GM23338 (cell line): ENCODE data around the gene TPCN2. TPM values are rescaled to one million over a fixed set of nuclear protein-coding genes. Genes with fewer than 3 reads are reported as not detected.

ENCODE experiments used
- ATAC-seq: fragments of 200-7000 bp; cut with Tn5 transposase; 3 replicates; pipeline ENCODE4 v1.9.1; 2020
- DNase-seq: peaks from one replicate; pipeline ENCODE4 v3.0.0-alpha.2; 2015; ENCODE audit warnings: low spot score
- H2AFZ ChIP-seq: fragments of 200-600 bp; sonication (generic); 2 replicates; pipeline ENCODE4 v1.8.0; 2016; ENCODE audit warnings: antibody characterized with exemption, mild to moderate bottlenecking, moderate library complexity
- H3F3A ChIP-seq: fragments of 200-600 bp; sonication (generic); replicated peaks from 2 replicates; pipeline ENCODE4 v1.8.0; 2017; ENCODE audit warnings: antibody characterized with exemption, mixed run types, low read depth
- H3K27ac ChIP-seq: fragments of 200-600 bp; sonication (generic); 2 replicates; pipeline ENCODE4 v1.6.1; 2016; ENCODE audit warnings: low read depth
- H3K27me3 ChIP-seq: fragments of 200-600 bp; sonication (generic); 2 replicates; pipeline ENCODE4 v1.8.0; 2016; ENCODE audit warnings: mild to moderate bottlenecking, mixed run types, moderate library complexity; ENCODE audit not compliant: insufficient read depth
- H3K36me3 ChIP-seq: fragments of 200-600 bp; sonication (generic); 2 replicates; pipeline ENCODE4 v1.8.0; 2016; ENCODE audit warnings: mild to moderate bottlenecking; ENCODE audit not compliant: insufficient read depth
- H3K4me1 ChIP-seq: fragments of 200-600 bp; sonication (generic); 2 replicates; pipeline ENCODE4 v1.8.0; 2016; ENCODE audit warnings: mild to moderate bottlenecking, moderate library complexity; ENCODE audit not compliant: insufficient read depth
- H3K4me2 ChIP-seq: fragments of 200-600 bp; sonication (generic); 2 replicates; pipeline ENCODE4 v1.7.1; 2017; ENCODE audit warnings: mixed run types
- H3K4me3 ChIP-seq: fragments of 200-600 bp; sonication (generic); 2 replicates; pipeline ENCODE4 v1.6.1; 2016; ENCODE audit warnings: mixed run types
- H3K79me2 ChIP-seq: fragments of 200-600 bp; sonication (generic); replicated peaks from 2 replicates; pipeline ENCODE4 v1.8.0; 2017; ENCODE audit warnings: mild to moderate bottlenecking; ENCODE audit not compliant: insufficient read depth
- H3K9me2 ChIP-seq: fragments of 200-600 bp; sonication (generic); 2 replicates; pipeline ENCODE4 v1.8.0; 2017; ENCODE audit not compliant: insufficient read depth
- H4K20me1 ChIP-seq: fragments of 200-600 bp; sonication (generic); replicated peaks from 2 replicates; pipeline ENCODE4 v1.8.0; 2017; ENCODE audit warnings: mild to moderate bottlenecking; ENCODE audit not compliant: insufficient read depth
- H3K27ac Mint-ChIP-seq: 2 replicates; pipeline ENCODE4 v1.8.0; 2020; ENCODE audit warnings: inconsistent platforms, mild to moderate bottlenecking, moderate library complexity, mixed read lengths
- H3K27me3 Mint-ChIP-seq: 3 replicates; pipeline ENCODE4 v1.8.0; 2022; ENCODE audit warnings: low read depth, mild to moderate bottlenecking, moderate library complexity, mixed read lengths, inconsistent platforms; ENCODE audit not compliant: insufficient read depth, poor library complexity
- H3K36me3 Mint-ChIP-seq: 3 replicates; pipeline ENCODE4 v1.8.0; 2021; ENCODE audit warnings: low read depth, mild to moderate bottlenecking, inconsistent platforms, moderate library complexity, mixed read lengths
- H3K4me1 Mint-ChIP-seq: 3 replicates; pipeline ENCODE4 v1.8.0; 2020; ENCODE audit warnings: mild to moderate bottlenecking, inconsistent platforms, mixed read lengths
- H3K4me3 Mint-ChIP-seq: 3 replicates; pipeline ENCODE4 v1.8.0; 2021; ENCODE audit warnings: moderate library complexity, mild to moderate bottlenecking, inconsistent platforms, mixed read lengths
- H3K9me3 Mint-ChIP-seq: 3 replicates; pipeline ENCODE4 v1.8.0; 2020; ENCODE audit warnings: moderate library complexity, mild to moderate bottlenecking, inconsistent platforms, mixed read lengths
- CREB1 ChIP-seq: fragments of 250-450 bp; sonication (Bioruptor Pico); IDR thresholded peaks from 2 replicates; pipeline ENCODE4 v1.5.0; 2020; ENCODE audit warnings: low read depth, mild to moderate bottlenecking, moderate library complexity
- CTCF ChIP-seq, 2 experiments: fragments of 200-600 bp in 1 of 2; sonication (generic) in 1 of 2; conservative IDR thresholded peaks; 2 replicates each; pipeline versions ENCODE4 v1.5.1 to v1.6.1; 2016 to 2017; ENCODE audit warnings: antibody characterized with exemption in 2 of 2, low read depth in 2 of 2, mild to moderate bottlenecking in 2 of 2, moderate library complexity in 1 of 2
- EZH2 ChIP-seq: fragments of 200-600 bp; sonication (generic); IDR thresholded peaks from one replicate; pipeline ENCODE4 v1.8.0; 2017; ENCODE audit warnings: antibody characterized with exemption, mild to moderate bottlenecking, low read depth; ENCODE audit not compliant: unreplicated experiment
- EZH2phosphoT487 ChIP-seq: fragments of 200-600 bp; sonication (generic); IDR thresholded peaks from one replicate; pipeline ENCODE4 v1.8.1; 2018; ENCODE audit warnings: antibody characterized with exemption; ENCODE audit not compliant: unreplicated experiment
- JUNB ChIP-seq: IDR thresholded peaks from one replicate; pipeline ENCODE4 v1.6.1; 2016; ENCODE audit warnings: antibody characterized with exemption; ENCODE audit not compliant: unreplicated experiment
- NANOG ChIP-seq: IDR thresholded peaks from 2 replicates; pipeline ENCODE4 v1.6.1; 2016; ENCODE audit warnings: antibody characterized with exemption, borderline replicate concordance
- POLR2AphosphoS5 ChIP-seq: IDR thresholded peaks from 2 replicates; pipeline ENCODE4 v1.6.1; 2016; ENCODE audit warnings: antibody characterized with exemption, low read depth
- REST ChIP-seq: IDR thresholded peaks from one replicate; pipeline ENCODE4 v1.6.1; 2018; ENCODE audit warnings: antibody characterized with exemption; ENCODE audit not compliant: unreplicated experiment
- STAT1 ChIP-seq: IDR thresholded peaks from one replicate; pipeline ENCODE4 v1.6.1; 2016; ENCODE audit warnings: antibody characterized with exemption; ENCODE audit not compliant: unreplicated experiment
- ZNF114 ChIP-seq: fragments of 250-450 bp; sonication (Bioruptor Pico); IDR thresholded peaks from 2 replicates; pipeline ENCODE4 v1.5.0; 2020; ENCODE audit warnings: mild to moderate bottlenecking, moderate library complexity
- ZNF331 ChIP-seq: fragments of 250-450 bp; sonication (Bioruptor Pico); IDR thresholded peaks from 2 replicates; pipeline ENCODE4 v1.5.0; 2020; ENCODE audit warnings: low read depth, mild to moderate bottlenecking, moderate library complexity
- polyA plus RNA-seq: library from polyadenylated mRNA; unstranded; fragments of >200 nt; fragmentation: Nextera tagmentation; extraction: Ambion mirVana; gene quantifications from 2 replicates; pipeline ENCODE4 v1.2.1, GENCODE V29; 2016
- total RNA-seq: library from RNA; depleted of rRNA; stranded (reverse); fragments of >200 nt; shearing (Covaris generic); gene quantifications from 2 replicates; pipeline ENCODE4 v1.2.3, GENCODE V29; 2014
- TF ChIP-seq, protein P1 (sequence below): IDR thresholded peaks from 2 replicates; pipeline ENCODE4 v1.6.1; 2016; ENCODE audit warnings: antibody characterized with exemption
- TF ChIP-seq, protein P2 (sequence below): fragments of 250-450 bp; sonication (Bioruptor Pico); IDR thresholded peaks from 2 replicates; pipeline ENCODE4 v1.5.0; 2020; ENCODE audit warnings: mild to moderate bottlenecking, moderate library complexity

TPCN2 gene
- total and polyA plus RNA-seq, 2 experiments from 2014 or later, result 5.8 to 14.7 TPM

- no peaks in the 10 kb centered on the region for H4K20me1 ChIP-seq
- H3K4me2 ChIP-seq, result no peak overlapping the region
- H3F3A ChIP-seq, result no peaks in the 10 kb centered on the region
- no peak overlapping the region for H3K4me3 ChIP-seq
- Mint-ChIP-seq H3K4me1 (peaks cover 18% of the 10 kb centered on the region), H3K9me3 (peaks cover 12% of the 10 kb centered on the region; the same call in 2 of the 3 replicates), H3K27ac (no peak overlapping the region), H3K27me3 (peaks cover 11% of the 10 kb centered on the region), H3K36me3 (peaks cover 3% of the 10 kb centered on the region; the same call in 1 of the 3 replicates), H3K4me3 (no peak overlapping the region)
- H3K36me3 ChIP-seq, result no peaks in the 10 kb centered on the region
- H3K79me2 ChIP-seq, result no peaks in the 10 kb centered on the region
- peaks cover 23% of the 10 kb centered on the region; the same call in 1 of the 2 replicates for H3K4me1 ChIP-seq
- DNase-seq (no peak), ATAC-seq (no peak)
- no peaks in the 10 kb centered on the region for H3K9me2 ChIP-seq
- no peak overlapping the region for H3K27ac ChIP-seq
- no peaks in the 10 kb centered on the region for H3K27me3 ChIP-seq
- TF ChIP-seq ZNF331 (no peak), JUNB (no peak), EZH2 (no peak), STAT1 (no peak), ZNF114 (CRISPR knock-in tag) (no peak), EZH2phosphoT487 (no peak), POLR2AphosphoS5 (no peak), CREB1 (CRISPR knock-in tag) (no peak), NANOG (no peak), CTCF (conservative IDR thresholded peaks at IDR 0.05; ENCODE audit: low read depth in 2 of 2) (no peak), REST (no peak)
- TF ChIP-seq, protein P1, sequence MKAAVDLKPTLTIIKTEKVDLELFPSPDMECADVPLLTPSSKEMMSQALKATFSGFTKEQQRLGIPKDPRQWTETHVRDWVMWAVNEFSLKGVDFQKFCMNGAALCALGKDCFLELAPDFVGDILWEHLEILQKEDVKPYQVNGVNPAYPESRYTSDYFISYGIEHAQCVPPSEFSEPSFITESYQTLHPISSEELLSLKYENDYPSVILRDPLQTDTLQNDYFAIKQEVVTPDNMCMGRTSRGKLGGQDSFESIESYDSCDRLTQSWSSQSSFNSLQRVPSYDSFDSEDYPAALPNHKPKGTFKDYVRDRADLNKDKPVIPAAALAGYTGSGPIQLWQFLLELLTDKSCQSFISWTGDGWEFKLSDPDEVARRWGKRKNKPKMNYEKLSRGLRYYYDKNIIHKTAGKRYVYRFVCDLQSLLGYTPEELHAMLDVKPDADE, result no peak
- TF ChIP-seq, protein P2, sequence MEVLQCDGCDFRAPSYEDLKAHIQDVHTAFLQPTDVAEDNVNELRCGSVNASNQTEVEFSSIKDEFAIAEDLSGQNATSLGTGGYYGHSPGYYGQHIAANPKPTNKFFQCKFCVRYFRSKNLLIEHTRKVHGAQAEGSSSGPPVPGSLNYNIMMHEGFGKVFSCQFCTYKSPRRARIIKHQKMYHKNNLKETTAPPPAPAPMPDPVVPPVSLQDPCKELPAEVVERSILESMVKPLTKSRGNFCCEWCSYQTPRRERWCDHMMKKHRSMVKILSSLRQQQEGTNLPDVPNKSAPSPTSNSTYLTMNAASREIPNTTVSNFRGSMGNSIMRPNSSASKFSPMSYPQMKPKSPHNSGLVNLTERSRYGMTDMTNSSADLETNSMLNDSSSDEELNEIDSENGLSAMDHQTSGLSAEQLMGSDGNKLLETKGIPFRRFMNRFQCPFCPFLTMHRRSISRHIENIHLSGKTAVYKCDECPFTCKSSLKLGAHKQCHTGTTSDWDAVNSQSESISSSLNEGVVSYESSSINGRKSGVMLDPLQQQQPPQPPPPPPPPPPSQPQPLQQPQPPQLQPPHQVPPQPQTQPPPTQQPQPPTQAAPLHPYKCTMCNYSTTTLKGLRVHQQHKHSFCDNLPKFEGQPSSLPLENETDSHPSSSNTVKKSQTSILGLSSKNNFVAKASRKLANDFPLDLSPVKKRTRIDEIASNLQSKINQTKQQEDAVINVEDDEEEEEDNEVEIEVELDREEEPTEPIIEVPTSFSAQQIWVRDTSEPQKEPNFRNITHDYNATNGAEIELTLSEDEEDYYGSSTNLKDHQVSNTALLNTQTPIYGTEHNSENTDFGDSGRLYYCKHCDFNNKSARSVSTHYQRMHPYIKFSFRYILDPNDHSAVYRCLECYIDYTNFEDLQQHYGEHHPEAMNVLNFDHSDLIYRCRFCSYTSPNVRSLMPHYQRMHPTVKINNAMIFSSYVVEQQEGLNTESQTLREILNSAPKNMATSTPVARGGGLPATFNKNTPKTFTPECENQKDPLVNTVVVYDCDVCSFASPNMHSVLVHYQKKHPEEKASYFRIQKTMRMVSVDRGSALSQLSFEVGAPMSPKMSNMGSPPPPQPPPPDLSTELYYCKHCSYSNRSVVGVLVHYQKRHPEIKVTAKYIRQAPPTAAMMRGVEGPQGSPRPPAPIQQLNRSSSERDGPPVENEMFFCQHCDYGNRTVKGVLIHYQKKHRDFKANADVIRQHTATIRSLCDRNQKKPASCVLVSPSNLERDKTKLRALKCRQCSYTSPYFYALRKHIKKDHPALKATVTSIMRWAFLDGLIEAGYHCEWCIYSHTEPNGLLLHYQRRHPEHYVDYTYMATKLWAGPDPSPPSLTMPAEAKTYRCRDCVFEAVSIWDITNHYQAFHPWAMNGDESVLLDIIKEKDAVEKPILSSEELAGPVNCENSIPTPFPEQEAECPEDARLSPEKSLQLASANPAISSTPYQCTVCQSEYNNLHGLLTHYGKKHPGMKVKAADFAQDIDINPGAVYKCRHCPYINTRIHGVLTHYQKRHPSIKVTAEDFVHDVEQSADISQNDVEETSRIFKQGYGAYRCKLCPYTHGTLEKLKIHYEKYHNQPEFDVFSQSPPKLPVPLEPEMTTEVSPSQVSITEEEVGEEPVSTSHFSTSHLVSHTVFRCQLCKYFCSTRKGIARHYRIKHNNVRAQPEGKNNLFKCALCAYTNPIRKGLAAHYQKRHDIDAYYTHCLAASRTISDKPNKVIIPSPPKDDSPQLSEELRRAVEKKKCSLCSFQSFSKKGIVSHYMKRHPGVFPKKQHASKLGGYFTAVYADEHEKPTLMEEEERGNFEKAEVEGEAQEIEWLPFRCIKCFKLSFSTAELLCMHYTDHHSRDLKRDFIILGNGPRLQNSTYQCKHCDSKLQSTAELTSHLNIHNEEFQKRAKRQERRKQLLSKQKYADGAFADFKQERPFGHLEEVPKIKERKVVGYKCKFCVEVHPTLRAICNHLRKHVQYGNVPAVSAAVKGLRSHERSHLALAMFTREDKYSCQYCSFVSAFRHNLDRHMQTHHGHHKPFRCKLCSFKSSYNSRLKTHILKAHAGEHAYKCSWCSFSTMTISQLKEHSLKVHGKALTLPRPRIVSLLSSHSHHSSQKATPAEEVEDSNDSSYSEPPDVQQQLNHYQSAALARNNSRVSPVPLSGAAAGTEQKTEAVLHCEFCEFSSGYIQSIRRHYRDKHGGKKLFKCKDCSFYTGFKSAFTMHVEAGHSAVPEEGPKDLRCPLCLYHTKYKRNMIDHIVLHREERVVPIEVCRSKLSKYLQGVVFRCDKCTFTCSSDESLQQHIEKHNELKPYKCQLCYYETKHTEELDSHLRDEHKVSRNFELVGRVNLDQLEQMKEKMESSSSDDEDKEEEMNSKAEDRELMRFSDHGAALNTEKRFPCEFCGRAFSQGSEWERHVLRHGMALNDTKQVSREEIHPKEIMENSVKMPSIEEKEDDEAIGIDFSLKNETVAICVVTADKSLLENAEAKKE, result no peak
- H2AFZ ChIP-seq, result no peak overlapping the region
These were observed 71.6 kb downstream of the TPCN2 start for GRCh38 chr11:69120096-69120875.
